ENCODE results near the gene AMOT. TPM values are rescaled to one million over a fixed set of nuclear protein-coding genes. Genes with fewer than 3 reads are reported as not detected.
A peak's percentile ranks its signal among the peaks of the same experiment; 100 is the strongest.

The AMOT gene
- total and polyA plus RNA-seq, 10 of the 15 experiments (the other 5 are each of a cell fraction or from before 2014, with no cell fraction given) = 0.92 to 14.5 (median 2.9) TPM

DNA sequence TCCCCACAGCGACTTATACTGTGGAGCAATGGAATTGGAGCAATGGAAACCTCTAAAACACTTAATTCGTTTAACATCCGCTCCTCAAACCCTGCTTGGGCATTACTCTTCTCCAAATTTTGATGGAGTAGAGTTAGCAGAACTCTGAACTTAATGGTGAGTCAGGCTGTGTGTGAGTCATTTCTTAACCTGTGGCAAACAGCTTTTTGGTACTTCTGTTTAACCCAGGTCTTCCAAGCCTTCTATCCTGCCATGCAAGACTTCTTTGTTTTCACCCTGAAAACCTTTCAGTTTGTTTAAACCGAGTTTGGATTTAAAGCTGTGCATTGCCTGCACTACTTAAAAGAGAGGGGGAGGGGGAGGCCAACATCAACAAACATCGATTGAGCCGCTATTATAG is 3.6 kb upstream of the AMOT start (continued):
- no peak for TF ChIP-seq SKIL (IDR thresholded peaks at IDR 0.05; ENCODE audit: low read depth, poor library complexity, severe bottlenecking)
- no peak for TF ChIP-seq ZSCAN29 (IDR thresholded peaks at IDR 0.05)

- no peak overlapping the region; the same call in 1 of the 2 replicates for H3K4me3 ChIP-seq
- no TSS peak for BruUV-seq (replicated peaks)
- TF ChIP-seq CHD4 (IDR thresholded peaks at IDR 0.05) (no peak), SRF (IDR thresholded peaks at IDR 0.05; ENCODE audit: low read depth in 2 of 2, low read length in 2 of 2) (no peak), BHLHE40 (IDR thresholded peaks at IDR 0.05; ENCODE audit: borderline replicate concordance in 1 of 2, low read depth in 2 of 2, low read length in 1 of 2) (no peak), CREM (IDR thresholded peaks at IDR 0.05; ENCODE audit: low read depth) (no peak), KAT2A (conservative IDR thresholded peaks at IDR 0.05; ENCODE audit: control insufficient read depth, low read depth, low read length) (no peak), RELA (IDR thresholded peaks at IDR 0.05; ENCODE audit: borderline replicate concordance, partially characterized antibody) (no peak), FOXK2 (IDR thresholded peaks at IDR 0.05) (no peak), MXI1 (IDR thresholded peaks at IDR 0.05; ENCODE audit: low read depth, low read length) (no peak), RCOR1 (conservative IDR thresholded peaks at IDR 0.05; ENCODE audit: low read depth, low read length) (no peak), EP300 (IDR thresholded peaks at IDR 0.05; ENCODE audit: borderline replicate concordance in 1 of 2, control insufficient read depth in 1 of 2, low read depth in 2 of 2, low read length in 2 of 2) (no peak)
- TF ChIP-seq, protein P1, sequence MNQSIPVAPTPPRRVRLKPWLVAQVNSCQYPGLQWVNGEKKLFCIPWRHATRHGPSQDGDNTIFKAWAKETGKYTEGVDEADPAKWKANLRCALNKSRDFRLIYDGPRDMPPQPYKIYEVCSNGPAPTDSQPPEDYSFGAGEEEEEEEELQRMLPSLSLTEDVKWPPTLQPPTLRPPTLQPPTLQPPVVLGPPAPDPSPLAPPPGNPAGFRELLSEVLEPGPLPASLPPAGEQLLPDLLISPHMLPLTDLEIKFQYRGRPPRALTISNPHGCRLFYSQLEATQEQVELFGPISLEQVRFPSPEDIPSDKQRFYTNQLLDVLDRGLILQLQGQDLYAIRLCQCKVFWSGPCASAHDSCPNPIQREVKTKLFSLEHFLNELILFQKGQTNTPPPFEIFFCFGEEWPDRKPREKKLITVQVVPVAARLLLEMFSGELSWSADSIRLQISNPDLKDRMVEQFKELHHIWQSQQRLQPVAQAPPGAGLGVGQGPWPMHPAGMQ (IDR thresholded peaks at IDR 0.05; ENCODE audit: borderline replicate concordance) = no peak
- TF ChIP-seq, protein P2, sequence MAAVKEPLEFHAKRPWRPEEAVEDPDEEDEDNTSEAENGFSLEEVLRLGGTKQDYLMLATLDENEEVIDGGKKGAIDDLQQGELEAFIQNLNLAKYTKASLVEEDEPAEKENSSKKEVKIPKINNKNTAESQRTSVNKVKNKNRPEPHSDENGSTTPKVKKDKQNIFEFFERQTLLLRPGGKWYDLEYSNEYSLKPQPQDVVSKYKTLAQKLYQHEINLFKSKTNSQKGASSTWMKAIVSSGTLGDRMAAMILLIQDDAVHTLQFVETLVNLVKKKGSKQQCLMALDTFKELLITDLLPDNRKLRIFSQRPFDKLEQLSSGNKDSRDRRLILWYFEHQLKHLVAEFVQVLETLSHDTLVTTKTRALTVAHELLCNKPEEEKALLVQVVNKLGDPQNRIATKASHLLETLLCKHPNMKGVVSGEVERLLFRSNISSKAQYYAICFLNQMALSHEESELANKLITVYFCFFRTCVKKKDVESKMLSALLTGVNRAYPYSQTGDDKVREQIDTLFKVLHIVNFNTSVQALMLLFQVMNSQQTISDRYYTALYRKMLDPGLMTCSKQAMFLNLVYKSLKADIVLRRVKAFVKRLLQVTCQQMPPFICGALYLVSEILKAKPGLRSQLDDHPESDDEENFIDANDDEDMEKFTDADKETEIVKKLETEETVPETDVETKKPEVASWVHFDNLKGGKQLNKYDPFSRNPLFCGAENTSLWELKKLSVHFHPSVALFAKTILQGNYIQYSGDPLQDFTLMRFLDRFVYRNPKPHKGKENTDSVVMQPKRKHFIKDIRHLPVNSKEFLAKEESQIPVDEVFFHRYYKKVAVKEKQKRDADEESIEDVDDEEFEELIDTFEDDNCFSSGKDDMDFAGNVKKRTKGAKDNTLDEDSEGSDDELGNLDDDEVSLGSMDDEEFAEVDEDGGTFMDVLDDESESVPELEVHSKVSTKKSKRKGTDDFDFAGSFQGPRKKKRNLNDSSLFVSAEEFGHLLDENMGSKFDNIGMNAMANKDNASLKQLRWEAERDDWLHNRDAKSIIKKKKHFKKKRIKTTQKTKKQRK (IDR thresholded peaks at IDR 0.05; ENCODE audit: low read depth, low read length) = no peak
These were observed 1.2 kb upstream of the AMOT start for GRCh38 chrX:112841820-112842157.

More at GRCh38 chrX:112841820-112842157, 1.2 kb upstream of the AMOT start:
- FAIRE-seq = no peak
- Histone ChIP-seq H3K27ac (ENCODE audit: control insufficient read depth, insufficient read depth) (no peak overlapping the region; the same call in 1 of the 2 replicates), H3K9ac (ENCODE audit: control insufficient read depth, insufficient read depth, low read length) (no peak overlapping the region), H3K4me2 (ENCODE audit: control insufficient read depth, insufficient read depth) (peak overlapping the region; percentile 50), H3K36me3 (ENCODE audit: control insufficient read depth in 2 of 2, insufficient read depth in 2 of 2, low read length in 1 of 2) (no peaks in the 10 kb centered on the region), H3K79me2 (ENCODE audit: control insufficient read depth, insufficient read depth, low read length) (no peaks in the 10 kb centered on the region), H4K20me1 (ENCODE audit: control insufficient read depth, insufficient read depth) (no peaks in the 10 kb centered on the region), H2AFZ (ENCODE audit: control insufficient read depth, low read depth, low read length) (peak overlapping the region; percentile 77), H3K9me3 (replicated peaks; ENCODE audit: control insufficient read depth, insufficient read depth, low read length) (no peaks in the 10 kb centered on the region), H3K27me3 (replicated peaks in 1 of 2; ENCODE audit: control insufficient read depth in 2 of 2, insufficient read depth in 2 of 2, low read length in 1 of 2) (no peaks in the 10 kb centered on the region), H3K4me1 (ENCODE audit: control insufficient read depth, insufficient read depth, low read length) (no peaks in the 10 kb centered on the region; the same call in 1 of the 2 replicates)
- in situ Hi-C loops (cut with MboI) = loop anchor here (10.0 kb wide), 1 partner anchor 197 kb away; no protein-coding TSS in a partner anchor
- 25% methylated on average over 5 of the region's 5 CpGs for WGBS (ENCODE audit: insufficient coverage, insufficient replicate concordance, low lambda C conversion rate, missing lambda C conversion rate)
- no peak for DNase-seq (ENCODE audit: low read depth, low spot score)
- no peak for ATAC-seq
- CTCF ChIA-PET = interaction anchor here (2.0 kb wide), 1 partner anchor 11 kb away, joined by 10 read pairs; no protein-coding TSS in a partner anchor
- POLR2A ChIA-PET = interaction anchor here (1.3 kb wide), 1 partner anchor 10 kb away, joined by 6 read pairs; no protein-coding TSS in a partner anchor
- RAD21 ChIA-PET (ENCODE audit: unreplicated experiment) = no interaction called here
- SMC1A ChIA-PET (ENCODE audit: uncharacterized antibody, unreplicated experiment) = interaction anchor here (0.8 to 3.7 kb wide), 4 partner anchors 10 to 20 kb away, joined by 3 to 20 read pairs (median 4); no protein-coding TSS in a partner anchor
- intact Hi-C loops (cut with micrococcal nuclease; ENCODE audit: unreplicated experiment) = loop anchor here (5.0 kb wide), 1 partner anchor 164 kb away; the partner anchor contains the start of gene LHFPL1
